GM18519 (cell line): ENCODE measurements around the gene DPEP2.

Experiments
- ATAC-seq: cut with Tn5 transposase; IDR thresholded peaks from one replicate; pipeline ENCODE4 v1.9.1; 2021; ENCODE audit warnings: mild to moderate bottlenecking, moderate library complexity; ENCODE audit not compliant: unreplicated experiment, low FRiP score

DPEP2 gene

GRCh38 chr16:67959536-67960329 is 39.6 kb downstream of the DPEP2 start:
- no peak for ATAC-seq

GRCh38 chr16:67957622-67958021 is 41.7 kb downstream of the DPEP2 start:
- no peak for ATAC-seq

GRCh38 chr16:67954421-67955196 is 44.7 kb downstream of the DPEP2 start:
- ATAC-seq = no peak

GRCh38 chr16:67953641-67954375 is 45.5 kb downstream of the DPEP2 start:
- ATAC-seq = no peak

- no peak for ATAC-seq
These were observed 47.8 kb downstream of the DPEP2 start for GRCh38 chr16:67951485-67951884.

GRCh38 chr16:67950335-67950843 is 48.9 kb downstream of the DPEP2 start:
- no peak for ATAC-seq

- ATAC-seq = no peak
These were observed 49.6 kb downstream of the DPEP2 start for GRCh38 chr16:67949645-67950044.

- no peak for ATAC-seq
These were observed 51.3 kb downstream of the DPEP2 start for GRCh38 chr16:67948015-67948414.

- ATAC-seq = no peak
These were observed 52.2 kb downstream of the DPEP2 start for GRCh38 chr16:67946966-67947558.

GRCh38 chr16:67946128-67946569 is 53.1 kb downstream of the DPEP2 start:
- ATAC-seq = no peak

- no peak for ATAC-seq
These were observed 53.8 kb downstream of the DPEP2 start for GRCh38 chr16:67945392-67945933.

- no peak for ATAC-seq
These were observed 54.4 kb downstream of the DPEP2 start for GRCh38 chr16:67944690-67945391.

GRCh38 chr16:67943619-67944504 is 55.4 kb downstream of the DPEP2 start, which contains the start of gene LCAT:
Gene LCAT (minus strand): TSS chr16:67944120. CDS start chr16:67944101, 19 bp downstream.
- ATAC-seq = no peak

- ATAC-seq = no peak
These were observed 56.0 kb downstream of the DPEP2 start for GRCh38 chr16:67943256-67943618.

GRCh38 chr16:67942510-67943255 is 56.6 kb downstream of the DPEP2 start:
- no peak for ATAC-seq

- no peak for ATAC-seq
These were observed 57.1 kb downstream of the DPEP2 start for GRCh38 chr16:67942200-67942509.

- ATAC-seq = no peak
These were observed 57.6 kb downstream of the DPEP2 start for GRCh38 chr16:67941469-67942199.
